MG63 (cell line): ENCODE data around the gene SMAD4. TPM values are rescaled to one million over a fixed set of nuclear protein-coding genes. Genes with fewer than 3 reads are reported as not detected.
"Not testable (repeated sequence)": the region's sequence is repeated elsewhere in the genome, so short reads cannot be mapped to it uniquely, and the experiment has no call there.

ENCODE experiments used
- DNase-seq: peaks from one replicate; pipeline ENCODE4 v3.0.0-alpha.2; 2020
- H3K27me3 ChIP-seq: fragments of 250-450 bp; sonication (Bioruptor Pico); 2 replicates; pipeline ENCODE4 v1.5.1; 2020; ENCODE audit warnings: mild to moderate bottlenecking, moderate library complexity
- H3K36me3 ChIP-seq: fragments of 250-450 bp; sonication (Bioruptor Pico); 2 replicates; pipeline ENCODE4 v1.5.1; 2020; ENCODE audit warnings: mild to moderate bottlenecking, moderate library complexity
- H3K4me3 ChIP-seq: fragments of 250-450 bp; sonication (Bioruptor Pico); 2 replicates; pipeline ENCODE4 v1.5.1; 2020; ENCODE audit warnings: mild to moderate bottlenecking, moderate library complexity
- H3K9me3 ChIP-seq: fragments of 250-450 bp; sonication (Bioruptor Pico); 2 replicates; pipeline ENCODE4 v1.5.1; 2020; ENCODE audit warnings: mild to moderate bottlenecking, moderate library complexity
- total RNA-seq: library from RNA; depleted of rRNA; stranded (reverse); fragments of >200 nt; shearing (Covaris generic); gene quantifications from 2 replicates; pipeline ENCODE4 v1.2.3, GENCODE V29; 2014; ENCODE audit warnings: low replicate concordance; rRNA removed

SMAD4 gene
- total RNA-seq, 1 experiment from 2014 or later = 58.6 TPM

DNA sequence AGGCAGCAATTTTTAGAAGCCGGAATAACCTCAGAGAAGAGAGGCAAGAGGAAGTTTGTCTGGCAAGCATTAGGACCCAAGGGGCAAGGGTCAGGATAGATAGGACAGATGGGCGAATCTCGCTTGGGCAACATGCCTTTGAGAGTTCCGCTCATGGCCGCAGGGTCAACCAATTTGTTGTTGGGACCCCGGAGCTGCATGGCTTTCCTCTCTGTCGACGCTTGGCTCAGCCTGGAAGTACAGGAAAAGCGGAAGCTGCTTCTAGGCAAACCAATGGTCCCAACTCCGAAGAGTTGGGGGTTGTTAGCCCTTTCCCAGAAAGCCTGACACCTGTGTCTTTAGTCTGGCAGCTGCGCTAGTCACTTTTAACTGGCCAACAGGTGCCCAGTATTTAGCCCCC, 89.5 kb downstream of the SMAD4 start:
- DNase-seq, H3K27me3 ChIP-seq, H3K9me3 ChIP-seq, H3K36me3 ChIP-seq, H3K4me3 ChIP-seq: not testable (repeated sequence)

DNA sequence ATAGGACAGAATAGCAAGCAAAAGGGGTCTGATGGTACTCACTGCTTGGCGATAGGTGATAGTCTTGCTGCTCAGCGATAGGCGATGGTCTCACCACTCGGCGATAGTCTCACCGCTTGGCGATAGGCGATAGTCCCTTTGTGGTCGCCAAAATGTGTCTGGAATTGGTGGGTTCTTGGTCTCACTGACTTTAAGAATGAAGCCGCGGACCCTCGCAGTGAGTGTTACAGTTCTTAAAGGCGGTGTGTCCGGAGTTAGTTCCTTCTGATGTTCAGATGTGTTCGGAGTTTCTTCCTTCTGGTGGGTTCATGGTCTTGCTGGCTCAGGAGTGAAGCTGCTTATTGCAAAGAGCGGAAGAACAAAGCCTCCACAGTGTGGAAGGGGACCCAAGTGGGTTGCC, 90.0 kb downstream of the SMAD4 start:
- H3K27me3 ChIP-seq, DNase-seq, H3K4me3 ChIP-seq, H3K9me3 ChIP-seq, H3K36me3 ChIP-seq: not testable (repeated sequence)

DNA sequence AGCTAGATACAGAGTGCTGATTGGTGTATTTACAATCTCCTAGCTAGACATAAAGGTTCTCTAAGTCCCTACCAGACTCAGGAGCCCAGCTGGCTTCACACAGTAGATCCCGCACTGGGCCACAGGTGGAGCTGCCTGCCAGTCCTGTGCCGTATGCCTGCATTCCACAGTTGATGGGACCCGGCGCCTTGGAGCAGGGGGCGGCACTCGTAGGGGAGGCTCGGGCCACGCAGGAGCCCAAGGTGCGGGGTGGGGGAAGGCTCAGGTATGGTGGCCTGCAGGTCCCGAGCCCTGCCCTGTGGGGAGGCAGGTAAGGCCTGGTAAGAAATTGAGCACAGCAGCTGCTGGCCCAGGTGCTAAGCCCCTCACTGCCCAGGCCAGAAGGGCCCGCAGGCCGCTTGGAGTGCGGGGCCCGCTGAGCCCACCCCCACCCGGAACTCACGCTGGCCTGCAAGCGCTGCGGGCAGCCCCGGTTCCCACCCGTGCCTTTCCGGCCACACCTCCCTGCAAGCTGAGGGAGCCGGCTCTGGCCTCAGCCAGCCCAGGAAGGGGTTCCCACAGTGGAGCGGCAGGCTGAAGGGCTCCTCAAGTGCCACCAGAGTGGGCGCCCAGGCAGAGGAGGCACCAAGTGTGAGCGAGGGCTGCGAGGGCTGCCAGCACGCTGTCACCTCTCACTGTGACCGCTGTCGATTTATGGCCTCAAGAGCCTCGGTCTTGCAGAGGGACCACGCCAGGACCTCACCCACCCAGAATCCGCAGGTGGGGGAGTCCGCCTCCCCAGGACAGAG, 91.0 kb downstream of the SMAD4 start:
- DNase-seq = no peak
- Histone ChIP-seq H3K36me3 (no peaks in the 10 kb centered on the region), H3K4me3 (no peak overlapping the region), H3K9me3 (no peaks in the 10 kb centered on the region), H3K27me3 (no peaks in the 10 kb centered on the region)

DNA sequence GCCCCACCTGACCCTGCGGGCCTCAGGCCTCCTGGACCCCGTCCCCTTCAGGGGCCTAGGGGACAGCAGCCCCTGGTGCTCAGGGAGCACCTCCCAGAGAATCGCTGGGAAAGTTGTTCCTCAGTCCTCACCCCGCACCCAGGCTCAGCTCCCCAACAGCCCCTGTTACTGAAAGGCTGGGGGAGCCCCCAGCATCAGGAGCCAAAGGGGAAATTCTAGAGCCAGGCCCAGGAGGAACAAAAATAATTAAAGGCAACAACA, 91.5 kb downstream of the SMAD4 start:
- Histone ChIP-seq H3K36me3 (no peaks in the 10 kb centered on the region), H3K9me3 (no peaks in the 10 kb centered on the region), H3K4me3 (no peak overlapping the region), H3K27me3 (no peaks in the 10 kb centered on the region)
- DNase-seq = no peak

DNA sequence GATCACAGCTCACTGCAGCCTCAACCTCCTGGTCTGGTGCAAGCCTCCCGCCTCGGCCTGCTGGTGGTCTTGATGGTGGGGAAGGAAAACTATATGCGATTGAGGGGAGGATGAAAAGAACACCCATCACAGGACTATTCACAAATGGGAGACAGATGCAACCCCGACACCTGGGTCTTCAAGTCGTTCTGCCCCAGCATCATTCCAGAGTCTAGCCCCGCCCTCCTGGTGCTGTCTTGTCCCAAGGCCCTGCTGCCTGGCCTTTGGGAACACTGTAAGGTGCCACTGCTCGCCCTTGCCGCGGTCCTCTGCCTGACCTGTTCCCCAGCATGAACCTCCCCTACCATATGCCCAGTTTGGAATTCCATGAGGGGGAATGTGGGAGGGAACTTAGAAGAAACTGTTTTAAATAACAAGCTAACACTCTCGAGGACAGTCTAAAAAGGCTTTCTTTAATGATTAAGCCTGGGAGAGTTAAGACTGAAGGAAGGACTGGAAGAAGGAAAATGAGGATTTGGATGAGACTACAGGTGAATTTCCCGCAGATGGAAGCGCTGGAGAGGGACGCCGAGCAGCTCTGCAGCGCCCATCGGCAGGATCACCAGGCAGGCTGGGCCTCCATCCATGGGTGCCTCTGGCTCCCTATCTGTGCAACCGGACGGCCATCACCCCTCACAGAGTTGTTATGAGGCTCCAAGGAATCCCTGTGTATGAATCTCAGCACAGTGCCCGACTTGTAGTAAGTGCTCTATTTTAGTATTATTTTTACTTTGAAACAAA, 92.4 kb downstream of the SMAD4 start:
- Histone ChIP-seq H3K4me3 (no peak overlapping the region), H3K36me3 (no peaks in the 10 kb centered on the region), H3K27me3 (no peaks in the 10 kb centered on the region), H3K9me3 (no peaks in the 10 kb centered on the region)
- no peak for DNase-seq

DNA sequence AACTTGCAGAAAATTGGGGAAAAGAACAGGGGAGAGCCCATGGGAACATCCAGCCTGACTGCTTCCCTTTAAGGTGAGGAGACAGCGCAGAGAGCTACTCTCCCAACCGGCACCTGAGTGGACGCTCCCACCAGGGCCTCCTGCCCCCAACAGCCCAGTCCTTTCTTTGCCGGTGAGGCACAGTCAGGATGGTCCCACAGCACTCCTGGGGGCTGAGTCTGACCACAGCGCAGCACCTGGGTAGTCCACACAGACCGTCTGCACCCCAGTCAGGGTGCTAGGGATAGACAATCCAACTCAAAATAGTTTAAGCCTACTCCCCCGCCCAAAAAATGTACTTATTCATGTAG, 93.0 kb downstream of the SMAD4 start:
- Histone ChIP-seq H3K36me3 (no peaks in the 10 kb centered on the region), H3K9me3 (no peaks in the 10 kb centered on the region), H3K27me3 (no peaks in the 10 kb centered on the region), H3K4me3 (no peak overlapping the region)
- no peak for DNase-seq

DNA sequence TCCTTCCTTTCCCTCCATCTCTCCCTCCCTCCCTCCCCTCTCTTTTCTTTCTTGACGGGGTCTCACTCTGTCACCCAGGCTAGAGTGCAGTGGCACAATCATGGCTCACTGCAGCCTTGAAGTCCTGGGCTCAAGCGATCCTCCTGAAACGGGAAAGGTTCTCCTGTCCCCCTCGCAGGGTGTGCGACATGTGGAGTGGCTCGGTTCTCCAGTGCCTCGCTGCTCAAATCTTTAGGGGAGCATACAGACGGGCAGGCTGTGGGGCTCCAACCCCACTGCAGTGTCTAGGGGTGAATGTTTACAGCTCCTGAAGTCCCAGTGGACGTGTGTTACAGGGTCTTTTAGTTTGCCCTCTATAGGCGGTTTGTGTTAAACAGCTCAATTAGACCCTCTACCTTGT, 93.5 kb downstream of the SMAD4 start:
- Histone ChIP-seq H3K36me3 (no peaks in the 10 kb centered on the region), H3K4me3 (no peak overlapping the region), H3K27me3 (no peaks in the 10 kb centered on the region), H3K9me3 (no peaks in the 10 kb centered on the region)
- no peak for DNase-seq

DNA sequence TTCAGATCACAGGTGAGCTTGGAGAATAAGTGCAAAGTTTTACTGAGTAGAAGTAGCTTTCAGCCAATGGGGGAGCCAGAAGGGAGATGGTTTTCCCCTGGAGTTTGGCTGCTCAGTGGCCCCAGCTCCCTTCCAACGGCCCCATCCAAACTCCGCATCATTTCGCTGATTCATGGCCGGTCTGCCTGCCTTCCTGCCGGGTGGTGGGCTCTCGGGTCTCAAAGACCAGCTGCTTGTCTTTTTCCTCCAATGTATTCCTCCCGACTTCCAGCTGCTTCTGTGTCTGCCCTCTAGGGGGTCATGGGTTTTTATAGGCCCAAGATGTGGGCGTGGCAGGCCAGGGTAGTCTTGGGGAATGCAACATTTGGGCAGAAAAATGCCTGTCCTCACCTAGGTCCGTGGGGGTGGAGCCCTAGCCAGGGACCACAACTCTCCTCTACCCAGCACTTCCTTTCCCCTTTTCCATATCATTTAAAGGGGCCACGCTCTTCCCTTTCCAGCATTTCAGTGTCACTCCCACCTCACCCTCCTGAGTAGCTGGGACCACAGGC, 94.0 kb downstream of the SMAD4 start:
- no peak for DNase-seq
- Histone ChIP-seq H3K36me3 (no peaks in the 10 kb centered on the region), H3K27me3 (no peaks in the 10 kb centered on the region), H3K9me3 (no peaks in the 10 kb centered on the region), H3K4me3 (no peak overlapping the region)

DNA sequence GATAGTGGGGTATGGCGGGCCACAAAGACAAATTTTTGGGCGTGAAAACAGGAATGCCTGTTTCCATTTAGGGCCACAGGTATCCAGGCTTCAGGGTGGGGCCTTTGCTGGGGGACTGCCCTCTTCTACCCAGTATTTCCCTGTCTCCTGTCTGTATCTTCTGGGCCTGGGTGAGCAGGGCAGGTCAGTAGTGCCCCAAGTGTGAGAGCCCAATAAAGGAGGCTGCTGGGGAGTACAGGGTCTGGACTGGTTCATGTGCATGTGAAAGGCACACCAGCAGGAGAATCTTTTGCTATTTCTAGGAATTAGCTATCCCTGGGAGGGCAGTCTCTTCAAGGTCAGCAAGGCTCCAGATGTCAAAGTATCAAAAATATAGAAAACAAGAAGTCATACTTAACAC, 96.0 kb downstream of the SMAD4 start:
- Histone ChIP-seq H3K27me3 (no peaks in the 10 kb centered on the region), H3K9me3 (no peaks in the 10 kb centered on the region), H3K36me3 (no peaks in the 10 kb centered on the region), H3K4me3 (no peak overlapping the region)
- DNase-seq = no peak

DNA sequence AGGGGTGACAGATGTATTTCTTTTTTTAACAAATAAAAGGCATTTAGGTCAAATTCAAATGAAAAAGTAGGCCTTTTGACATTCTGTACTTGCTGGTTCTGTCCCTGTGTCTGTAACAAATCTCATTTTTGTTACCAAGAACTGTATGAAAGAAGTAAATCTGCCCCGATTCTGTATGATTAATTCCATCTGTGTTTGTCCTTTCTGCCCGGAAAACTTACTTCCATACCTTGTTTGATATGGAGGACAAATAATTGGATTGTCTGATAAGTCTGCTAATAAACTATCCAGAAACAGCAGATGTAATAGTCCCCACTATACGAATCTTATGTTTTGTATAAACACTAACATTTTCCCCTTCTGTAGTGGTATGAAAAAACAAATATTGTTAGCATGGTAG, 97.7 kb downstream of the SMAD4 start:
- no peak for DNase-seq
- Histone ChIP-seq H3K4me3 (no peak overlapping the region), H3K27me3 (no peaks in the 10 kb centered on the region), H3K9me3 (no peaks in the 10 kb centered on the region), H3K36me3 (no peaks in the 10 kb centered on the region)

DNA sequence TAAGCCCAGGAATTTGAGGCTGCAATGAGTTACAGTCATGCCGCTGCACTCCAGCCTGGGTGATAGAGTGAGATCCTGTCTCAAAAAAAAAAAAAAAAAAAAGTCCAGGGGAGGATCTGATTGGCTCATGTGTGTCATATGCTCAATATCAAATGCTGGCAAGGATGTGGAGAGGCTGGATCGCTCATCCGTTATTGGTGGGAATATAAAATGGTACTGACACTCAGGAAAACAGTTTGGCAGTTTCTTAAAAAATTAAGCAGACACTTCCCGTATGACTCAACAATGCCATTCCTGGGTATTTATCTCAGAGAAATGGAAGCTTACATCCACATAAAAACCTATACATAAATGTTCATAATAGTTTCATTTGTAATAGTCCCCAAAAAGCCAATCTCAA, 98.5 kb downstream of the SMAD4 start:
- Histone ChIP-seq H3K36me3 (no peaks in the 10 kb centered on the region), H3K27me3 (no peaks in the 10 kb centered on the region), H3K4me3 (no peak overlapping the region), H3K9me3 (no peaks in the 10 kb centered on the region)
- DNase-seq = peak; percentile 44

DNA sequence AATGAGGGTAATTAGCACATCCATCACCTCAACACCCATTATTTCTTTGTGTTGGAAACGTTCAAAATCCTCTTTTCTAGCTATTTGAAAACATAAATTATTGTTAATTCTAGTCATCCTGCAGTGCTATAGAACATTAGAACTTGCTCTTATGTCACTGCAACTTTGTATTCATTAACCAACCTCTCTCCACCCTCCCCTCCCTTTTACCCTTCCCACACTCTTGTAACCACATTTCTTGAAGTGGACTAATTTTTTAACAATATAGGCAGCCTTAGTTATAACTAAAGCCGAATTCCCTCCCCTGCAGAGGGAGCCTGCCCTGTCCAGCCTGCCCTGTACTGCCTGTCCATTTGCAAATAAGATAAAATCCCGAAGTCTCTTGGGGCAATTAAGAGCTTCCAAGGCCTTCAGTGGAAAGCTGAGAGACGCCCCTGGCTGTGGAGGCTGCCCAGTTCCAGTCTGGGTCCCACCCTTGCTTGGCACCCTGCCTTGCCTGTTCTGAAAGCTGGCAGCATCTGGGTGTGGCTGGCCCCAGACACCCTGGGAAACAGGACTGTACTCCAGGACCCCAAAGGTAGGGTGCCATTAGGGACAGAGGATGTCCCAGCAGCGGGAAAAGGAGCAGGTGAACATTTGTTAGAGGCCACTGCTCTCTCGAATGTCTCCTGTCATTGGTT, 102.4 kb downstream of the SMAD4 start:
- H3K4me3 ChIP-seq = no peak overlapping the region
- H3K36me3 ChIP-seq = no peaks in the 10 kb centered on the region
- DNase-seq = no peak
- H3K9me3 ChIP-seq = no peaks in the 10 kb centered on the region
- no peaks in the 10 kb centered on the region for H3K27me3 ChIP-seq

DNA sequence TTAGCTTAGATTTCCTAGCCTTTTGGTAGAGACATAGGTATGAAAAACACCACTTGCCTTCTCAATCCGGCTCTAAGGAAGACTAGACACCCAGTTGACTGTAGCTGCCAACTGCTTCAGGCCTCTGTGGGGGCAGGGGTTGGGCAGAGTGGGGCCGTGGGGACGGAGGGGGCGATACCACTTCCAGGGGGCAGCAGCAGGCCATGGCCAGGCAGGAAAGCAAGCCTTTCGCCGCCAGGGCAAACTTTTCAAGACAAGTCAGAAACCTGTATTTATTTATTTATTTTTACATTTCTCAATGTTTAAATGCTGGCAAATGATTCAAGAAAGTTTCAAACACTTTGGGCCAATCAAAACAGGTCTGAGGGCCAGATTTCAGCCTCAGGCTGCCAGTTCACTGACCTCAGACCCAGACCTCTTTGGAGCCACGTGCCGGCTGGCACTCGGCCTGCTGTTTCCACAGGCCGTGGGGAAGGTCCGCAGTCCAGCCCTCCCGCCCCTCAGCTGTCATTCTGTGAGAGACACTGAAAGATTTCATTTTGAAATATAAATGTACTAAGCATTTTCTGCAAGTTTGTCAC, 103.7 kb downstream of the SMAD4 start:
- no peaks in the 10 kb centered on the region for H3K9me3 ChIP-seq
- no peaks in the 10 kb centered on the region for H3K36me3 ChIP-seq
- H3K27me3 ChIP-seq = no peaks in the 10 kb centered on the region
- H3K4me3 ChIP-seq = no peak overlapping the region
- peak; percentile 76 for DNase-seq

Other genes with a start within 250 kb of the SMAD4 start
- 0.07 TPM in 1 of 2 replicates, not detected in the other for gene MRO, start 210.2 kb upstream of the SMAD4 start, total RNA-seq
- gene ME2, start 151.1 kb upstream of the SMAD4 start, total RNA-seq = 59.8 and 68.3 TPM in 2 replicates
- 5.8 and 7.9 TPM in 2 replicates for gene ELAC1, start 62.2 kb upstream of the SMAD4 start, total RNA-seq
- gene MEX3C, start 167.5 kb downstream of the SMAD4 start, total RNA-seq = 18.2 and 25.7 TPM in 2 replicates